ENCODE results near the gene FTH1. TPM values are rescaled to one million over a fixed set of nuclear protein-coding genes. Genes with fewer than 3 reads are reported as not detected.

Gene FTH1
- total and polyA plus RNA-seq, 2 of the 13 experiments (the other 11 are each of a cell fraction or from before 2014, with no cell fraction given), result 607 to 760 TPM

DNA sequence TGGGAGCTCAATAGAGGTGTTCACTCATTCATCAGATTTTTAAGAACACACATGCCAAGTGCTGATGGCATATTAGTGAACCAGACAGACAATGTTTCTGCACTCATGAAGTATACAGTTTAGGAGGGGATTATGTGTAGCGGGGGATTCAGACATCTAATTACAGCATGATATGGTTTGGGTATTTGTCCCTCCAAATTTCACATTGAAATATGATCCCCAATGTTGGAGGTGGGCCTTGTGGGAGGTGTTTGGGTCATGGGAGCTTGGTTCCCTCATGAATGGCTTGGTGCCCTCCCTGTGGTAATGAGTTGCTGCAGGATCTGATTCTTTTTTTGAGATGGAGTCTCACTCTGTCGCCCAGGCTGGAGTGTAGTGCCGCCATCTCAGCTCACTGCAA lies 41.2 kb downstream of the FTH1 start:
- POLR2A ChIA-PET, result interaction anchor here (0.6 kb wide), 2 partner anchors 11 to 16 kb away, joined by 4 to 6 read pairs; no protein-coding TSS in a partner anchor
- Histone ChIP-seq H3K79me2 (ENCODE audit: insufficient read depth, low read length) (no peaks in the 10 kb centered on the region), H3K9me3 (ENCODE audit: low read length) (no peaks in the 10 kb centered on the region), H3K4me2 (ENCODE audit: low read depth, low read length) (no peak overlapping the region), H2AFZ (ENCODE audit: low read length) (no peak overlapping the region), H3K4me1 (ENCODE audit: insufficient read depth, low read length) (peaks cover 37% of the 10 kb centered on the region), H3K36me3 (replicated peaks in 1 of 2; ENCODE audit: control insufficient read depth in 1 of 2, insufficient read depth in 2 of 2, low read length in 2 of 2) (no peaks in the 10 kb centered on the region), H3K9ac (ENCODE audit: insufficient read depth, low read depth, low read length) (no peak overlapping the region), H3K27ac (ENCODE audit: extremely low read length, insufficient read depth, low read length) (no peak overlapping the region), H3K4me3 (replicated peaks in 1 of 3; ENCODE audit: insufficient read depth in 1 of 3, low read depth in 2 of 3, low read length in 3 of 3) (no peak overlapping the region), H3K27me3 (ENCODE audit: control insufficient read depth in 1 of 2, insufficient read depth in 2 of 2, low read length in 2 of 2) (peaks cover 0 to 4% of the 10 kb centered on the region in 2 experiments; a peak in 2 of 5 replicates), H4K20me1 (ENCODE audit: insufficient read depth, low read length) (no peaks in the 10 kb centered on the region)
- DNase-seq (ENCODE audit: low spot score), result no peak
- ATAC-seq, result no peak
- BruUV-seq (replicated peaks), result no TSS peak
- WGBS (ENCODE audit: low lambda C conversion rate), result 68% methylated on average over 3 of the region's 3 CpGs
- FAIRE-seq, result no peak
- intact Hi-C loops (cut with micrococcal nuclease; ENCODE audit: unreplicated experiment) (no loop called here), in situ Hi-C loops (cut with HindIII; ENCODE audit: extremely low pct_ligation_motif_present, low pct_unique_long_range_greater_than_20kb) (no loop called here)
- no peak for TF ChIP-seq ZNF484 (CRISPR knock-in tag; IDR thresholded peaks at IDR 0.05; ENCODE audit: borderline replicate concordance, low read depth)
- TF ChIP-seq ZFYVE20 (CRISPR knock-in tag; IDR thresholded peaks at IDR 0.05; ENCODE audit: borderline replicate concordance, low read depth), result no peak
- no peak for TF ChIP-seq ZNF652 (CRISPR knock-in tag; IDR thresholded peaks at IDR 0.05; ENCODE audit: borderline replicate concordance, low read depth)
- no peak for TF ChIP-seq TAF15 (IDR thresholded peaks at IDR 0.05; ENCODE audit: low read depth, low read length, poor library complexity, severe bottlenecking)
- no peak for TF ChIP-seq ZNF333 (CRISPR knock-in tag; IDR thresholded peaks at IDR 0.05; ENCODE audit: borderline replicate concordance)
- no peak for TF ChIP-seq ZNF121 (CRISPR knock-in tag; IDR thresholded peaks at IDR 0.05)
- TF ChIP-seq, protein P1, sequence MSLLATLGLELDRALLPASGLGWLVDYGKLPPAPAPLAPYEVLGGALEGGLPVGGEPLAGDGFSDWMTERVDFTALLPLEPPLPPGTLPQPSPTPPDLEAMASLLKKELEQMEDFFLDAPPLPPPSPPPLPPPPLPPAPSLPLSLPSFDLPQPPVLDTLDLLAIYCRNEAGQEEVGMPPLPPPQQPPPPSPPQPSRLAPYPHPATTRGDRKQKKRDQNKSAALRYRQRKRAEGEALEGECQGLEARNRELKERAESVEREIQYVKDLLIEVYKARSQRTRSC (CRISPR knock-in tag; IDR thresholded peaks at IDR 0.05; ENCODE audit: low read depth), result no peak
- no peak for TF ChIP-seq SMC3 (IDR thresholded peaks at IDR 0.05; ENCODE audit: low read length)
- CTCF ChIA-PET (ENCODE audit: low intra/inter-chr PET ratio, low total read pairs), result no interaction called here

DNA sequence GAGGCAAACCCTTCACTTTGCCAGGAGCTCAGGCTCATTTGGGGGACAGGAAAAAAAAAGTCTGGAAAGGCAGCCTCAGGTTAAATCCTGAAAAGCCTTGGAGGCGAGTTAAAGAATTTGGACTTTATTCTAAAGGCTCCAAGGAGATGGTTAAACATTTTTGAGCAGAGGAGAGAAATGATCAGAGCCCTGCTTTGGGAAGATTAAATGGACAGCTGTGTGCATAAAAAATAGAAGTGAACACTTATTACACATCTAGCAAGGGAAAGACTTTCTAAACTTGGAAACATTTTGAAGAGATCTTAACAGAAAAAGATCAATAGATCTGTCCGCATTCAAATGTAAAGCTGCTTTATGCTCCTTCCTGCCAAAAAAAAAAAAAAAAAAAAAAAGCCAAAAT lies 41.7 kb downstream of the FTH1 start:
- no peak overlapping the region for H3K9ac ChIP-seq (ENCODE audit: insufficient read depth, low read depth, low read length)
- no peaks in the 10 kb centered on the region for H4K20me1 ChIP-seq (ENCODE audit: insufficient read depth, low read length)
- TF ChIP-seq AGO2 (optimal IDR thresholded peaks at IDR 0.05; ENCODE audit: low read depth, low read length), result no peak
- TF ChIP-seq KDM1A (CRISPR knock-in tag; IDR thresholded peaks at IDR 0.05), result no peak
- no peak for TF ChIP-seq ARNT (IDR thresholded peaks at IDR 0.05)
- no peak for TF ChIP-seq POLR2G (IDR thresholded peaks at IDR 0.05; ENCODE audit: low read depth, low read length)
- TF ChIP-seq, protein P2, sequence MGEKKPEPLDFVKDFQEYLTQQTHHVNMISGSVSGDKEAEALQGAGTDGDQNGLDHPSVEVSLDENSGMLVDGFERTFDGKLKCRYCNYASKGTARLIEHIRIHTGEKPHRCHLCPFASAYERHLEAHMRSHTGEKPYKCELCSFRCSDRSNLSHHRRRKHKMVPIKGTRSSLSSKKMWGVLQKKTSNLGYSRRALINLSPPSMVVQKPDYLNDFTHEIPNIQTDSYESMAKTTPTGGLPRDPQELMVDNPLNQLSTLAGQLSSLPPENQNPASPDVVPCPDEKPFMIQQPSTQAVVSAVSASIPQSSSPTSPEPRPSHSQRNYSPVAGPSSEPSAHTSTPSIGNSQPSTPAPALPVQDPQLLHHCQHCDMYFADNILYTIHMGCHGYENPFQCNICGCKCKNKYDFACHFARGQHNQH (CRISPR knock-in tag; IDR thresholded peaks at IDR 0.05), result no peak
- TF ChIP-seq, protein P3, sequence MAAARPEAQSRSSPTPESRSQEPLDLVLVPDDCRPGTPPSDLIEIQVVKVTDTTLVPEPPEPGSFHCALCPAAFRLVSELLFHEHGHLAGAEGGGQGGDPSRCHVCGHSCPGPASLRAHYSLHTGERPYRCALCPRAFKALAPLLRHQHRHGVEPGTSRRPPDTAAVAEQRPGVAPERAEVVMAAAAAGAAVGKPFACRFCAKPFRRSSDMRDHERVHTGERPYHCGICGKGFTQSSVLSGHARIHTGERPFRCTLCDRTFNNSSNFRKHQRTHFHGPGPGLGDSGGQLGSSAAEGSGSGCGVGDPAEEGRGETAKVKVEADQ (CRISPR knock-in tag; IDR thresholded peaks at IDR 0.05; ENCODE audit: borderline replicate concordance), result no peak
- TF ChIP-seq TOE1 (CRISPR knock-in tag; IDR thresholded peaks at IDR 0.05), result no peak
- no peaks in the 10 kb centered on the region for H3K36me3 ChIP-seq (replicated peaks in 1 of 2; ENCODE audit: control insufficient read depth in 1 of 2, insufficient read depth in 2 of 2, low read length in 2 of 2)
- POLR2A ChIA-PET, result interaction anchor here (0.6 kb wide), 2 partner anchors 11 to 16 kb away, joined by 4 to 6 read pairs; no protein-coding TSS in a partner anchor
- peaks cover 0 to 4% of the 10 kb centered on the region in 2 experiments; a peak in 3 of 5 replicates for H3K27me3 ChIP-seq (ENCODE audit: control insufficient read depth in 1 of 2, insufficient read depth in 2 of 2, low read length in 2 of 2)
- H3K79me2 ChIP-seq (ENCODE audit: insufficient read depth, low read length), result no peaks in the 10 kb centered on the region
- FAIRE-seq (no peak), ATAC-seq (no peak), DNase-seq (ENCODE audit: low spot score) (no peak)
- BruUV-seq (replicated peaks), result no TSS peak
- H3K27ac ChIP-seq (ENCODE audit: extremely low read length, insufficient read depth, low read length), result no peak overlapping the region
- H3K4me2 ChIP-seq (ENCODE audit: low read depth, low read length), result no peak overlapping the region
- 44% methylated on average over 2 of the region's 2 CpGs for WGBS (ENCODE audit: low lambda C conversion rate)
- H3K9me3 ChIP-seq (ENCODE audit: low read length), result no peaks in the 10 kb centered on the region
- in situ Hi-C loops (cut with HindIII; ENCODE audit: extremely low pct_ligation_motif_present, low pct_unique_long_range_greater_than_20kb) (no loop called here), intact Hi-C loops (cut with micrococcal nuclease; ENCODE audit: unreplicated experiment) (no loop called here)
- H3K4me3 ChIP-seq (replicated peaks in 1 of 3; ENCODE audit: insufficient read depth in 1 of 3, low read depth in 2 of 3, low read length in 3 of 3), result no peak overlapping the region
- peaks cover 32% of the 10 kb centered on the region for H3K4me1 ChIP-seq (ENCODE audit: insufficient read depth, low read length)
- H2AFZ ChIP-seq (ENCODE audit: low read length), result no peak overlapping the region
- CTCF ChIA-PET (ENCODE audit: low intra/inter-chr PET ratio, low total read pairs), result no interaction called here

Measured in HepG2 (cell line).